Loucy (cell line): Measurements from ENCODE around the gene RBM19.

Experiments
- H2AFZ ChIP-seq: fragments of 200-600 bp; sonication (generic); 2 replicates; pipeline ENCODE4 v1.6.0; 2016; ENCODE audit warnings: antibody characterized with exemption, mild to moderate bottlenecking, low read length, moderate library complexity
- H3F3A ChIP-seq: fragments of 200-600 bp; 2 replicates; pipeline ENCODE4 v1.6.0; 2016; ENCODE audit warnings: antibody characterized with exemption, low read depth, mild to moderate bottlenecking
- H3K27me3 ChIP-seq: fragments of 200-600 bp; sonication (generic); 2 replicates; pipeline ENCODE4 v1.6.1; 2014; ENCODE audit warnings: low read length, mild to moderate bottlenecking; ENCODE audit not compliant: insufficient read depth, poor library complexity, severe bottlenecking
- H3K36me3 ChIP-seq: fragments of 200-600 bp; sonication (generic); 2 replicates; pipeline ENCODE4 v1.6.1; 2016; ENCODE audit warnings: low read length; ENCODE audit not compliant: insufficient read depth
- H3K4me1 ChIP-seq: fragments of 200-600 bp; sonication (generic); 2 replicates; pipeline ENCODE4 v1.5.1; 2014; ENCODE audit warnings: low read length, mild to moderate bottlenecking; ENCODE audit not compliant: insufficient read depth, poor library complexity, severe bottlenecking
- H3K4me2 ChIP-seq: fragments of 200-600 bp; sonication (generic); 2 replicates; pipeline ENCODE4 v1.6.0; 2014; ENCODE audit warnings: antibody characterized with exemption, low read length, low read depth, mild to moderate bottlenecking; ENCODE audit not compliant: poor library complexity, severe bottlenecking
- H3K4me3 ChIP-seq: fragments of 200-600 bp; sonication (generic); 2 replicates; pipeline ENCODE4 v1.5.1; 2014; ENCODE audit warnings: low read length, mild to moderate bottlenecking, mixed read lengths; ENCODE audit not compliant: poor library complexity, severe bottlenecking
- H3K79me2 ChIP-seq: fragments of 200-600 bp; sonication (generic); 2 replicates; pipeline ENCODE4 v1.6.1; 2014; ENCODE audit warnings: low read length; ENCODE audit not compliant: insufficient read depth
- H3K9ac ChIP-seq: fragments of 200-600 bp; sonication (generic); 2 replicates; pipeline ENCODE4 v1.6.0; 2014; ENCODE audit warnings: mild to moderate bottlenecking, low read depth, low read length, moderate library complexity; ENCODE audit not compliant: poor library complexity, severe bottlenecking
- H3K9me2 ChIP-seq: fragments of 200-600 bp; sonication (generic); replicated peaks from 2 replicates; pipeline ENCODE4 v1.6.1; 2016; ENCODE audit warnings: low read depth, low read length, mixed read lengths
- H3K9me3 ChIP-seq: fragments of 200-600 bp; sonication (generic); 2 replicates; pipeline ENCODE4 v1.6.1; 2014; ENCODE audit warnings: mild to moderate bottlenecking, antibody characterized with exemption, low read length, low read depth; ENCODE audit not compliant: insufficient read depth
- H4K20me1 ChIP-seq: fragments of 200-600 bp; sonication (generic); 2 replicates; pipeline ENCODE4 v1.6.0; 2014; ENCODE audit warnings: antibody characterized with exemption, low read length, mild to moderate bottlenecking; ENCODE audit not compliant: insufficient read depth, poor library complexity, severe bottlenecking
- CTCF ChIP-seq: fragments of 200-600 bp; sonication (generic); conservative IDR thresholded peaks from 2 replicates; pipeline ENCODE4 v1.5.1; 2014; ENCODE audit warnings: mild to moderate bottlenecking, antibody characterized with exemption, low read length
- EZH2phosphoT487 ChIP-seq: fragments of 200-600 bp; IDR thresholded peaks from 2 replicates; pipeline ENCODE4 v1.6.1; 2018; ENCODE audit warnings: antibody characterized with exemption, mild to moderate bottlenecking, moderate library complexity, borderline replicate concordance

Gene RBM19

GRCh38 chr12:113945174-113946173 is 20.7 kb downstream of the RBM19 start:
- no peaks in the 10 kb centered on the region for H3K9me3 ChIP-seq
- no peaks in the 10 kb centered on the region for H3K4me1 ChIP-seq
- H3K4me2 ChIP-seq, result no peak overlapping the region
- H3K9ac ChIP-seq, result no peak overlapping the region
- H4K20me1 ChIP-seq, result no peaks in the 10 kb centered on the region
- H3F3A ChIP-seq, result no peaks in the 10 kb centered on the region
- no peaks in the 10 kb centered on the region for H3K27me3 ChIP-seq
- TF ChIP-seq EZH2phosphoT487 (no peak), CTCF (no peak)
- H3K36me3 ChIP-seq, result peaks cover 46% of the 10 kb centered on the region; the same call in 1 of the 2 replicates
- H2AFZ ChIP-seq, result no peak overlapping the region
- no peaks in the 10 kb centered on the region for H3K9me2 ChIP-seq
- no peaks in the 10 kb centered on the region for H3K79me2 ChIP-seq
- no peak overlapping the region for H3K4me3 ChIP-seq

GRCh38 chr12:113942209-113942608 is 23.9 kb downstream of the RBM19 start:
- Histone ChIP-seq H3K9me2 (no peaks in the 10 kb centered on the region), H3K9me3 (no peaks in the 10 kb centered on the region), H3K4me2 (no peak overlapping the region), H3K79me2 (no peaks in the 10 kb centered on the region), H3K27me3 (no peaks in the 10 kb centered on the region), H2AFZ (no peak overlapping the region), H3K4me1 (no peaks in the 10 kb centered on the region), H3K9ac (no peak overlapping the region), H3K4me3 (no peak overlapping the region), H3K36me3 (peaks cover 26% of the 10 kb centered on the region; the same call in 1 of the 2 replicates), H4K20me1 (no peaks in the 10 kb centered on the region), H3F3A (no peaks in the 10 kb centered on the region)
- TF ChIP-seq CTCF (no peak), EZH2phosphoT487 (no peak)

GRCh38 chr12:113941208-113941486 is 25.0 kb downstream of the RBM19 start:
- no peak overlapping the region for H2AFZ ChIP-seq
- H3K4me2 ChIP-seq, result no peak overlapping the region
- H3F3A ChIP-seq, result no peaks in the 10 kb centered on the region
- no peaks in the 10 kb centered on the region for H3K27me3 ChIP-seq
- peaks cover 23% of the 10 kb centered on the region; the same call in 1 of the 2 replicates for H3K36me3 ChIP-seq
- no peaks in the 10 kb centered on the region for H3K9me3 ChIP-seq
- no peaks in the 10 kb centered on the region for H3K9me2 ChIP-seq
- H3K79me2 ChIP-seq, result no peaks in the 10 kb centered on the region
- no peaks in the 10 kb centered on the region for H4K20me1 ChIP-seq
- H3K9ac ChIP-seq, result no peak overlapping the region
- H3K4me1 ChIP-seq, result no peaks in the 10 kb centered on the region
- TF ChIP-seq EZH2phosphoT487, result no peak
- no peak for TF ChIP-seq CTCF
- no peak overlapping the region for H3K4me3 ChIP-seq
